Colonic mucosa (tissue), 4 donors: ENCODE results near the gene TIGD6. TPM values are rescaled to one million over a fixed set of nuclear protein-coding genes. Genes with fewer than 3 reads are reported as not detected.

ENCODE experiments used
- DNase-seq: peaks from one replicate; pipeline ENCODE4 v3.0.0-alpha.2; 2020
- H3K27ac ChIP-seq: fragments of 200-600 bp; one replicate; pipeline ENCODE4 v1.8.0; 2021
- H3K27me3 ChIP-seq: fragments of 200-600 bp; one replicate; pipeline ENCODE4 v1.8.0; 2021
- H3K36me3 ChIP-seq: fragments of 200-600 bp; one replicate; pipeline ENCODE4 v1.8.0; 2021
- H3K4me1 ChIP-seq: fragments of 200-600 bp; one replicate; pipeline ENCODE4 v1.8.0; 2021; ENCODE audit warnings: mild to moderate bottlenecking
- H3K4me3 ChIP-seq: fragments of 200-600 bp; one replicate; pipeline ENCODE4 v1.8.0; 2021
- H3K9ac ChIP-seq, 2 donors: one replicate each; pipeline ENCODE4 v1.7.0; 2013; ENCODE audit warnings: control low read depth in 2 of 2, low read depth in 2 of 2, low read length in 2 of 2
- H3K9me3 ChIP-seq: fragments of 200-600 bp; one replicate; pipeline ENCODE4 v1.8.0; 2021
- CTCF ChIP-seq: fragments of 200-600 bp; IDR thresholded peaks from one replicate; pipeline ENCODE4 v1.8.0; 2022; ENCODE audit warnings: antibody characterized with exemption, mild to moderate bottlenecking
- intact Hi-C: fragments of 100-400 bp; cut with DNase I; formaldehyde crosslinking; loops from one replicate; pipeline ENCODE4 v1.14.1; 2022
- total RNA-seq, 2 donors: library from RNA; stranded (reverse); fragmentation: NEBNext Ultra II Directional in 1 of 2; extraction: Animal tissue kit (Norgen Biotek cat#: 25700) in 1 of 2; gene quantifications; one replicate each; pipeline ENCODE4 v1.2.1, GENCODE V29; 2021
- donor health status: healthy.
- donor health status: DM: no; HTN: no; CAD: no.
- donor health status: DM: no; HTN: no; CAD: no.

TIGD6 gene
- 1 to 10 TPM; 3.9 to 4.6 TPM for total RNA-seq

GRCh38 chr5:150000256-150000989 lies at the start of gene TIGD6, which contains the start of gene HMGXB3:
TSS of gene TIGD6 (minus strand) at chr5:150000654. CDS start at chr5:149996348, 4,306 bp downstream.
TSS of gene HMGXB3 (plus strand) at chr5:150000739. CDS start at chr5:150004853, 4,114 bp downstream.
- Histone ChIP-seq H3K4me3 (peak within 1 kb of the TSS; percentile 96), H3K4me1 (peaks cover 16% of the 10 kb centered on the region), H3K27me3 (no peaks in the 10 kb centered on the region), H3K9ac (peak within 1 kb of the TSS; percentile 82 to 98), H3K36me3 (no peaks in the 10 kb centered on the region), H3K27ac (peak within 1 kb of the TSS; percentile 96), H3K9me3 (no peaks in the 10 kb centered on the region)
- peak; percentile 91 for DNase-seq
- intact Hi-C loops: no loop called here
- no peak for TF ChIP-seq CTCF

GRCh38 chr5:150046031-150046430 lies 45.6 kb upstream of the TIGD6 start:
- Histone ChIP-seq H3K27me3 (no peaks in the 10 kb centered on the region), H3K9ac (no peak overlapping the region), H3K4me3 (no peak overlapping the region), H3K4me1 (no peaks in the 10 kb centered on the region), H3K27ac (no peak overlapping the region), H3K9me3 (no peaks in the 10 kb centered on the region), H3K36me3 (peaks cover 14% of the 10 kb centered on the region)
- no peak for DNase-seq
- intact Hi-C loops: no loop called here
- no peak for TF ChIP-seq CTCF

GRCh38 chr5:150045549-150045948 lies 45.1 kb upstream of the TIGD6 start:
- no peak for TF ChIP-seq CTCF
- Histone ChIP-seq H3K27me3 (no peaks in the 10 kb centered on the region), H3K27ac (no peak overlapping the region), H3K4me1 (no peaks in the 10 kb centered on the region), H3K4me3 (no peak overlapping the region), H3K9ac (no peak overlapping the region), H3K36me3 (peaks cover 15% of the 10 kb centered on the region), H3K9me3 (no peaks in the 10 kb centered on the region)
- intact Hi-C loops: no loop called here
- DNase-seq: no peak

- H3K27me3 ChIP-seq: no peaks in the 10 kb centered on the region
- no peak for TF ChIP-seq CTCF
- H3K9ac ChIP-seq: no peak overlapping the region
- no peaks in the 10 kb centered on the region for H3K9me3 ChIP-seq
- intact Hi-C loops: no loop called here
- no peaks in the 10 kb centered on the region for H3K4me1 ChIP-seq
- peaks cover 16% of the 10 kb centered on the region for H3K36me3 ChIP-seq
- no peak overlapping the region for H3K27ac ChIP-seq
- no peak overlapping the region for H3K4me3 ChIP-seq
- DNase-seq: no peak
These were observed 44.3 kb upstream of the TIGD6 start for GRCh38 chr5:150044712-150045111.

GRCh38 chr5:150044329-150044681 lies 43.9 kb upstream of the TIGD6 start:
- H3K4me1 ChIP-seq: no peaks in the 10 kb centered on the region
- H3K4me3 ChIP-seq: no peak overlapping the region
- H3K36me3 ChIP-seq: peaks cover 16% of the 10 kb centered on the region
- no peak for DNase-seq
- peak overlapping the region; percentile 53 for H3K27ac ChIP-seq
- H3K27me3 ChIP-seq: no peaks in the 10 kb centered on the region
- no peak for TF ChIP-seq CTCF
- intact Hi-C loops: no loop called here
- H3K9me3 ChIP-seq: no peaks in the 10 kb centered on the region
- H3K9ac ChIP-seq: no peak overlapping the region
